H9 (cell line): Measurements from ENCODE around the gene IMMP2L. TPM values are rescaled to one million over a fixed set of nuclear protein-coding genes. Genes with fewer than 3 reads are reported as not detected.

ENCODE experiments used
- DNase-seq: peaks from one replicate; pipeline ENCODE4 v3.0.0-alpha.2; 2017
- H2AFZ ChIP-seq: one replicate; pipeline ENCODE4 v1.6.1; 2013; ENCODE audit warnings: mild to moderate bottlenecking, low read length, control low read depth, moderate library complexity
- H2AK5ac ChIP-seq: 2 replicates; pipeline ENCODE4 v1.6.1; 2013; ENCODE audit warnings: low read length, control low read depth, mixed read lengths; ENCODE audit not compliant: insufficient read length
- H2BK120ac ChIP-seq: one replicate; pipeline ENCODE4 v1.6.1; 2013; ENCODE audit warnings: low read depth, mild to moderate bottlenecking, low read length, control low read depth, inconsistent platforms; ENCODE audit not compliant: poor library complexity, severe bottlenecking
- H2BK12ac ChIP-seq: 2 replicates; pipeline ENCODE4 v1.6.1; 2013; ENCODE audit warnings: low read length, control low read depth, mixed read lengths, low read depth; ENCODE audit not compliant: insufficient read length
- H2BK15ac ChIP-seq: 2 replicates; pipeline ENCODE4 v1.6.1; 2013; ENCODE audit warnings: low read depth, low read length, control low read depth
- H2BK20ac ChIP-seq: one replicate; pipeline ENCODE4 v1.6.1; 2013; ENCODE audit warnings: low read depth, mild to moderate bottlenecking, low read length, control low read depth, inconsistent platforms; ENCODE audit not compliant: poor library complexity, severe bottlenecking
- H2BK5ac ChIP-seq: 2 replicates; pipeline ENCODE4 v1.6.1; 2013; ENCODE audit warnings: low read length, control low read depth, mixed read lengths; ENCODE audit not compliant: insufficient read length
- H3K14ac ChIP-seq: 2 replicates; pipeline ENCODE4 v1.6.1; 2013; ENCODE audit warnings: low read length, control low read depth; ENCODE audit not compliant: insufficient read depth
- H3K18ac ChIP-seq: 2 replicates; pipeline ENCODE4 v1.6.1; 2013; ENCODE audit warnings: low read depth, mild to moderate bottlenecking, mixed read lengths, low read length, control low read depth; ENCODE audit not compliant: insufficient read length
- H3K23ac ChIP-seq: 2 replicates; pipeline ENCODE4 v1.6.1; 2013; ENCODE audit warnings: low read length, control low read depth, mixed read lengths, low read depth; ENCODE audit not compliant: insufficient read length
- H3K23me2 ChIP-seq: 2 replicates; pipeline ENCODE4 v1.6.1; 2013; ENCODE audit warnings: low read depth, mild to moderate bottlenecking, mixed read lengths, low read length, control low read depth; ENCODE audit not compliant: insufficient read length, poor library complexity, severe bottlenecking
- H3K27ac ChIP-seq: 2 replicates; pipeline ENCODE4 v1.5.1; 2013; ENCODE audit warnings: low read length, control low read depth, mixed read lengths, low read depth; ENCODE audit not compliant: insufficient read length
- H3K27me3 ChIP-seq: 2 replicates; pipeline ENCODE4 v1.6.1; 2013; ENCODE audit warnings: low read length, control low read depth, inconsistent platforms; ENCODE audit not compliant: insufficient read depth
- H3K4ac ChIP-seq: 2 replicates; pipeline ENCODE4 v1.6.1; 2013; ENCODE audit warnings: low read depth, mild to moderate bottlenecking, control low read depth, inconsistent platforms, low read length, moderate library complexity
- H3K4me1 ChIP-seq: 2 replicates; pipeline ENCODE4 v1.6.1; 2013; ENCODE audit warnings: low read length, control low read depth, inconsistent platforms; ENCODE audit not compliant: insufficient read depth
- H3K4me2 ChIP-seq: 2 replicates; pipeline ENCODE4 v1.6.1; 2013; ENCODE audit warnings: low read length, control low read depth, mixed read lengths; ENCODE audit not compliant: insufficient read length, insufficient read depth
- H3K56ac ChIP-seq: 2 replicates; pipeline ENCODE4 v1.6.1; 2013; ENCODE audit warnings: low read depth, mild to moderate bottlenecking, mixed read lengths, low read length, control low read depth; ENCODE audit not compliant: insufficient read length
- H3K79me1 ChIP-seq: 2 replicates; pipeline ENCODE4 v1.6.1; 2013; ENCODE audit warnings: low read depth, mild to moderate bottlenecking, moderate library complexity, low read length, control low read depth, inconsistent platforms; ENCODE audit not compliant: insufficient read depth, poor library complexity, severe bottlenecking
- H3K79me2 ChIP-seq: 2 replicates; pipeline ENCODE4 v1.6.1; 2013; ENCODE audit warnings: low read length, control low read depth, inconsistent platforms; ENCODE audit not compliant: insufficient read depth
- H3K9ac ChIP-seq: 2 replicates; pipeline ENCODE4 v1.6.1; 2013; ENCODE audit warnings: low read length, control low read depth, mixed read lengths; ENCODE audit not compliant: insufficient read length; ENCODE audit errors: extremely low read depth
- H3K9me3 ChIP-seq: one replicate; pipeline ENCODE4 v1.6.1; 2013; ENCODE audit warnings: low read depth, low read length, inconsistent platforms; ENCODE audit not compliant: control insufficient read depth
- H3T11ph ChIP-seq: one replicate; pipeline ENCODE4 v1.6.1; 2013; ENCODE audit warnings: mild to moderate bottlenecking, low read length, control low read depth, inconsistent platforms
- H4K20me1 ChIP-seq: one replicate; pipeline ENCODE4 v1.6.1; 2013; ENCODE audit not compliant: control insufficient read depth, insufficient read length, insufficient read depth
- H4K5ac ChIP-seq: 2 replicates; pipeline ENCODE4 v1.6.1; 2013; ENCODE audit warnings: low read depth, mild to moderate bottlenecking, mixed read lengths, low read length, control low read depth; ENCODE audit not compliant: insufficient read length
- H4K8ac ChIP-seq: replicated peaks from 2 replicates; pipeline ENCODE4 v1.6.1; 2013; ENCODE audit warnings: low read length, control low read depth, mixed read lengths, low read depth; ENCODE audit not compliant: insufficient read length
- H4K91ac ChIP-seq: 2 replicates; pipeline ENCODE4 v1.6.1; 2013; ENCODE audit warnings: low read depth, mild to moderate bottlenecking, moderate library complexity, mixed read lengths, low read length, control low read depth; ENCODE audit not compliant: insufficient read length
- H3K27ac Mint-ChIP-seq, 3 experiments: 2 replicates in 2 of 3; 3 replicates in 1 of 3; pipeline ENCODE4 v1.8.0; 2020 to 2021; ENCODE audit warnings: mixed read lengths in 3 of 3, mild to moderate bottlenecking in 1 of 3, moderate library complexity in 1 of 3
- H3K27me3 Mint-ChIP-seq: 2 replicates; pipeline ENCODE4 v1.8.0; 2021; ENCODE audit warnings: low read depth, mild to moderate bottlenecking, moderate library complexity, mixed read lengths
- H3K36me3 Mint-ChIP-seq, 3 experiments: 2 replicates in 2 of 3; 3 replicates in 1 of 3; pipeline ENCODE4 v1.8.0; 2020 to 2021; ENCODE audit warnings: low read depth in 3 of 3, mixed read lengths in 3 of 3; ENCODE audit not compliant: insufficient read depth in 1 of 3
- H3K4me1 Mint-ChIP-seq, 2 experiments: 2 replicates each; pipeline ENCODE4 v1.8.0; 2020; ENCODE audit warnings: mixed read lengths in 2 of 2
- H3K4me3 Mint-ChIP-seq, 2 experiments: 2 replicates in 1 of 2; 3 replicates in 1 of 2; pipeline ENCODE4 v1.8.0; 2020 to 2021; ENCODE audit warnings: mild to moderate bottlenecking in 2 of 2, mixed read lengths in 2 of 2, moderate library complexity in 1 of 2
- H3K9me3 Mint-ChIP-seq, 2 experiments: 2 replicates in 1 of 2; 3 replicates in 1 of 2; pipeline ENCODE4 v1.8.0; 2020; ENCODE audit warnings: mild to moderate bottlenecking in 2 of 2, mixed read lengths in 2 of 2, moderate library complexity in 1 of 2
- CTCF ChIP-seq: fragments of 200-600 bp; sonication (generic); conservative IDR thresholded peaks from 3 replicates; pipeline ENCODE4 v1.8.0; 2021; ENCODE audit warnings: antibody characterized with exemption, mild to moderate bottlenecking
- WGBS: extraction: QIAGEN DNeasy Blood & Tissue Kit; methylation state at CpG from one replicate; pipeline ENCODE4 v1.1.7; 2013; ENCODE audit warnings: missing lambda C conversion rate, low lambda C conversion rate, mixed read lengths; ENCODE audit not compliant: insufficient read length; ENCODE audit errors: extremely low coverage; 5-methylcytosine and 5-hydroxymethylcytosine counted together
- total RNA-seq: library from RNA; stranded (reverse); gene quantifications from 2 replicates; pipeline ENCODE4 v1.2.1, GENCODE V29; 2021

The IMMP2L gene
- total RNA-seq, 1 experiment from 2014 or later = 14.7 TPM

GRCh38 chr7:110877016-110877415 is 685.3 kb downstream of the IMMP2L start:
- H3K4ac ChIP-seq = no peak overlapping the region
- H3K4me1 ChIP-seq = peaks cover 1% of the 10 kb centered on the region
- Mint-ChIP-seq H3K9me3 (no peaks in the 10 kb centered on the region), H3K27ac (0 out of 7 replicates have a peak overlapping the region, but pooled peaks of 1 of the 3 experiments have one; percentile 51), H3K27me3 (no peaks in the 10 kb centered on the region), H3K4me3 (no peak overlapping the region), H3K36me3 (no peaks in the 10 kb centered on the region), H3K4me1 (no peaks in the 10 kb centered on the region; a peak in 1 of 4 replicates)
- WGBS = no CpG with 5 or more reads among the region's 1 CpG
- H4K8ac ChIP-seq = no peak overlapping the region
- no peak overlapping the region for H2BK12ac ChIP-seq
- no peak overlapping the region for H3K27ac ChIP-seq
- no peak overlapping the region for H3K14ac ChIP-seq
- no peak overlapping the region for H3K23ac ChIP-seq
- no peak for TF ChIP-seq CTCF
- H2AFZ ChIP-seq = no peak overlapping the region
- no peak overlapping the region for H4K91ac ChIP-seq
- no peak overlapping the region for H3T11ph ChIP-seq
- H2BK5ac ChIP-seq = no peak overlapping the region
- H3K9ac ChIP-seq = no peak overlapping the region
- H3K23me2 ChIP-seq = no peaks in the 10 kb centered on the region
- H2AK5ac ChIP-seq = no peak overlapping the region
- no peak overlapping the region for H3K4me2 ChIP-seq
- no peaks in the 10 kb centered on the region for H4K20me1 ChIP-seq
- DNase-seq = no peak
- H2BK120ac ChIP-seq = no peak overlapping the region
- no peak overlapping the region for H3K56ac ChIP-seq
- no peak overlapping the region for H2BK15ac ChIP-seq
- no peaks in the 10 kb centered on the region for H3K9me3 ChIP-seq
- no peaks in the 10 kb centered on the region for H3K79me1 ChIP-seq
- H3K18ac ChIP-seq = no peak overlapping the region
- H2BK20ac ChIP-seq = no peak overlapping the region
- no peaks in the 10 kb centered on the region for H3K79me2 ChIP-seq
- H4K5ac ChIP-seq = no peak overlapping the region
- no peaks in the 10 kb centered on the region for H3K27me3 ChIP-seq
